H1 (cell line): ENCODE results near the gene AFF1. TPM values are rescaled to one million over a fixed set of nuclear protein-coding genes. Genes with fewer than 3 reads are reported as not detected.

ENCODE experiments used
- BCL11A ChIP-seq, 2 experiments: IDR thresholded peaks; one replicate each; pipeline ENCODE4 v1.6.1; 2011; ENCODE audit warnings: low read depth in 2 of 2, low read length in 2 of 2, mild to moderate bottlenecking in 2 of 2
- CTBP2 ChIP-seq: IDR thresholded peaks from 2 replicates; pipeline ENCODE4 v1.7.0; 2011; ENCODE audit warnings: borderline replicate concordance, mild to moderate bottlenecking, moderate library complexity, mixed read lengths, low read length; ENCODE audit not compliant: insufficient read depth, insufficient read length
- SIN3A ChIP-seq, 2 experiments: IDR thresholded peaks in 1 of 2; conservative IDR thresholded peaks in 1 of 2; 2 replicates each; pipeline ENCODE4 v1.6.1; 2011 to 2012; ENCODE audit warnings: low read length in 2 of 2, improper control_type of control experiment in 1 of 2, low read depth in 1 of 2, mild to moderate bottlenecking in 1 of 2
- SIRT6 ChIP-seq: IDR thresholded peaks from one replicate; pipeline ENCODE4 v1.7.1; 2012; ENCODE audit warnings: low read length, inconsistent platforms
- TBP ChIP-seq: IDR thresholded peaks from 2 replicates; pipeline ENCODE4 v1.6.1; 2011; ENCODE audit warnings: low read depth, low read length, improper control_type of control experiment
- TCF12 ChIP-seq: IDR thresholded peaks from 2 replicates; pipeline ENCODE4 v1.6.1; 2011; ENCODE audit warnings: low read depth, mild to moderate bottlenecking, low read length
- polyA plus RNA-seq, 7 experiments: library from polyadenylated mRNA; depleted of rRNA in 3 of 7; stranded (reverse) in 5 of 7; unstranded in 2 of 7; fragments of >200 nt in 5 of 7; fragments of 200-250 nt in 2 of 7; gene quantifications; 1 replicate in 5 of 7; 2 replicates in 1 of 7; 4 replicates in 1 of 7; pipeline versions ENCODE4 v1.2.1 to v1.2.3, GENCODE V29; 2011 to 2013; ENCODE audit warnings: missing spikeins in 2 of 7, mixed read lengths in 2 of 7
- total RNA-seq: library from RNA; stranded (reverse); fragmentation: NEBNext Ultra II Directional; extraction: Animal tissue kit (Norgen Biotek cat#: 25700); gene quantifications from 2 replicates; pipeline ENCODE4 v1.2.1, GENCODE V29; 2021
- TF ChIP-seq, protein P1 (sequence below): fragments of 300-600 bp; sonication (generic); IDR thresholded peaks from 2 replicates; pipeline ENCODE4 v1.7.1; 2012; ENCODE audit warnings: low read length, moderate library complexity, mild to moderate bottlenecking, inconsistent platforms; ENCODE audit not compliant: insufficient replicate concordance

AFF1 gene
- total and polyA plus RNA-seq, 2 of the 8 experiments (the other 6 are each of a cell fraction or from before 2014, with no cell fraction given): 14.8 to 85.5 TPM

DNA sequence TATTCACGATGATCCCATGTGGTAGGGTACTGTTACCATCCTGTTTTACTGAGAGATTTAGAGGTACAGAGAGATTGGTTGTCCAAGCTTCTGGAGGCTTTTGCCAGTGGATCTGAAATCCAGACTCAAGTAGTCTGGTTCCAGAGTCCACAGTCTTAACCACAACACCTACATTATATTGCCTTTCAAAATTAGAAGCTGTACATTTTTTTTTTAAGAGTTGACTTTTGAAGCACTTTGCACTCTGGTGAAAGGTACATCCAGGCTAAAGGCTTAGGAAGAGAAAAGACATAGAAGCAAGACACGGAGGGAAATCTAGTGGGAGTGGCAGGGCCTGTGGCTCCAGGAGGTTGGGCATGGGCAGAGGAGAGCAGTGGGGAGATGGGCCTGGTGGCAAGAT lies 122.1 kb downstream of the AFF1 start (continued):
- TF ChIP-seq, protein P1, sequence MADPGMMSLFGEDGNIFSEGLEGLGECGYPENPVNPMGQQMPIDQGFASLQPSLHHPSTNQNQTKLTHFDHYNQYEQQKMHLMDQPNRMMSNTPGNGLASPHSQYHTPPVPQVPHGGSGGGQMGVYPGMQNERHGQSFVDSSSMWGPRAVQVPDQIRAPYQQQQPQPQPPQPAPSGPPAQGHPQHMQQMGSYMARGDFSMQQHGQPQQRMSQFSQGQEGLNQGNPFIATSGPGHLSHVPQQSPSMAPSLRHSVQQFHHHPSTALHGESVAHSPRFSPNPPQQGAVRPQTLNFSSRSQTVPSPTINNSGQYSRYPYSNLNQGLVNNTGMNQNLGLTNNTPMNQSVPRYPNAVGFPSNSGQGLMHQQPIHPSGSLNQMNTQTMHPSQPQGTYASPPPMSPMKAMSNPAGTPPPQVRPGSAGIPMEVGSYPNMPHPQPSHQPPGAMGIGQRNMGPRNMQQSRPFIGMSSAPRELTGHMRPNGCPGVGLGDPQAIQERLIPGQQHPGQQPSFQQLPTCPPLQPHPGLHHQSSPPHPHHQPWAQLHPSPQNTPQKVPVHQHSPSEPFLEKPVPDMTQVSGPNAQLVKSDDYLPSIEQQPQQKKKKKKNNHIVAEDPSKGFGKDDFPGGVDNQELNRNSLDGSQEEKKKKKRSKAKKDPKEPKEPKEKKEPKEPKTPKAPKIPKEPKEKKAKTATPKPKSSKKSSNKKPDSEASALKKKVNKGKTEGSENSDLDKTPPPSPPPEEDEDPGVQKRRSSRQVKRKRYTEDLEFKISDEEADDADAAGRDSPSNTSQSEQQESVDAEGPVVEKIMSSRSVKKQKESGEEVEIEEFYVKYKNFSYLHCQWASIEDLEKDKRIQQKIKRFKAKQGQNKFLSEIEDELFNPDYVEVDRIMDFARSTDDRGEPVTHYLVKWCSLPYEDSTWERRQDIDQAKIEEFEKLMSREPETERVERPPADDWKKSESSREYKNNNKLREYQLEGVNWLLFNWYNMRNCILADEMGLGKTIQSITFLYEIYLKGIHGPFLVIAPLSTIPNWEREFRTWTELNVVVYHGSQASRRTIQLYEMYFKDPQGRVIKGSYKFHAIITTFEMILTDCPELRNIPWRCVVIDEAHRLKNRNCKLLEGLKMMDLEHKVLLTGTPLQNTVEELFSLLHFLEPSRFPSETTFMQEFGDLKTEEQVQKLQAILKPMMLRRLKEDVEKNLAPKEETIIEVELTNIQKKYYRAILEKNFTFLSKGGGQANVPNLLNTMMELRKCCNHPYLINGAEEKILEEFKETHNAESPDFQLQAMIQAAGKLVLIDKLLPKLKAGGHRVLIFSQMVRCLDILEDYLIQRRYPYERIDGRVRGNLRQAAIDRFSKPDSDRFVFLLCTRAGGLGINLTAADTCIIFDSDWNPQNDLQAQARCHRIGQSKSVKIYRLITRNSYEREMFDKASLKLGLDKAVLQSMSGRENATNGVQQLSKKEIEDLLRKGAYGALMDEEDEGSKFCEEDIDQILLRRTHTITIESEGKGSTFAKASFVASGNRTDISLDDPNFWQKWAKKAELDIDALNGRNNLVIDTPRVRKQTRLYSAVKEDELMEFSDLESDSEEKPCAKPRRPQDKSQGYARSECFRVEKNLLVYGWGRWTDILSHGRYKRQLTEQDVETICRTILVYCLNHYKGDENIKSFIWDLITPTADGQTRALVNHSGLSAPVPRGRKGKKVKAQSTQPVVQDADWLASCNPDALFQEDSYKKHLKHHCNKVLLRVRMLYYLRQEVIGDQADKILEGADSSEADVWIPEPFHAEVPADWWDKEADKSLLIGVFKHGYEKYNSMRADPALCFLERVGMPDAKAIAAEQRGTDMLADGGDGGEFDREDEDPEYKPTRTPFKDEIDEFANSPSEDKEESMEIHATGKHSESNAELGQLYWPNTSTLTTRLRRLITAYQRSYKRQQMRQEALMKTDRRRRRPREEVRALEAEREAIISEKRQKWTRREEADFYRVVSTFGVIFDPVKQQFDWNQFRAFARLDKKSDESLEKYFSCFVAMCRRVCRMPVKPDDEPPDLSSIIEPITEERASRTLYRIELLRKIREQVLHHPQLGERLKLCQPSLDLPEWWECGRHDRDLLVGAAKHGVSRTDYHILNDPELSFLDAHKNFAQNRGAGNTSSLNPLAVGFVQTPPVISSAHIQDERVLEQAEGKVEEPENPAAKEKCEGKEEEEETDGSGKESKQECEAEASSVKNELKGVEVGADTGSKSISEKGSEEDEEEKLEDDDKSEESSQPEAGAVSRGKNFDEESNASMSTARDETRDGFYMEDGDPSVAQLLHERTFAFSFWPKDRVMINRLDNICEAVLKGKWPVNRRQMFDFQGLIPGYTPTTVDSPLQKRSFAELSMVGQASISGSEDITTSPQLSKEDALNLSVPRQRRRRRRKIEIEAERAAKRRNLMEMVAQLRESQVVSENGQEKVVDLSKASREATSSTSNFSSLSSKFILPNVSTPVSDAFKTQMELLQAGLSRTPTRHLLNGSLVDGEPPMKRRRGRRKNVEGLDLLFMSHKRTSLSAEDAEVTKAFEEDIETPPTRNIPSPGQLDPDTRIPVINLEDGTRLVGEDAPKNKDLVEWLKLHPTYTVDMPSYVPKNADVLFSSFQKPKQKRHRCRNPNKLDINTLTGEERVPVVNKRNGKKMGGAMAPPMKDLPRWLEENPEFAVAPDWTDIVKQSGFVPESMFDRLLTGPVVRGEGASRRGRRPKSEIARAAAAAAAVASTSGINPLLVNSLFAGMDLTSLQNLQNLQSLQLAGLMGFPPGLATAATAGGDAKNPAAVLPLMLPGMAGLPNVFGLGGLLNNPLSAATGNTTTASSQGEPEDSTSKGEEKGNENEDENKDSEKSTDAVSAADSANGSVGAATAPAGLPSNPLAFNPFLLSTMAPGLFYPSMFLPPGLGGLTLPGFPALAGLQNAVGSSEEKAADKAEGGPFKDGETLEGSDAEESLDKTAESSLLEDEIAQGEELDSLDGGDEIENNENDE: no peak
- TF ChIP-seq TBP (no peak), CTBP2 (no peak), TCF12 (no peak), BCL11A (IDR thresholded peaks at IDR 0.05; ENCODE audit: low read depth in 2 of 2, low read length in 2 of 2) (no peak), SIN3A (conservative IDR thresholded peaks at IDR 0.05 in 1 of 2, IDR thresholded peaks at IDR 0.05 in 1 of 2; ENCODE audit: low read depth in 1 of 2, low read length in 2 of 2) (no peak), SIRT6 (no peak)
